NCI-H446 treated with DMSO at 0.1 percent for 48 hours (cell line): Measurements from ENCODE around the gene IRF1.

Experiments
- DNase-seq: peaks from one replicate; lab custom pipeline; 2025; lab: John Stamatoyannopoulos, UW

Gene IRF1

DNA sequence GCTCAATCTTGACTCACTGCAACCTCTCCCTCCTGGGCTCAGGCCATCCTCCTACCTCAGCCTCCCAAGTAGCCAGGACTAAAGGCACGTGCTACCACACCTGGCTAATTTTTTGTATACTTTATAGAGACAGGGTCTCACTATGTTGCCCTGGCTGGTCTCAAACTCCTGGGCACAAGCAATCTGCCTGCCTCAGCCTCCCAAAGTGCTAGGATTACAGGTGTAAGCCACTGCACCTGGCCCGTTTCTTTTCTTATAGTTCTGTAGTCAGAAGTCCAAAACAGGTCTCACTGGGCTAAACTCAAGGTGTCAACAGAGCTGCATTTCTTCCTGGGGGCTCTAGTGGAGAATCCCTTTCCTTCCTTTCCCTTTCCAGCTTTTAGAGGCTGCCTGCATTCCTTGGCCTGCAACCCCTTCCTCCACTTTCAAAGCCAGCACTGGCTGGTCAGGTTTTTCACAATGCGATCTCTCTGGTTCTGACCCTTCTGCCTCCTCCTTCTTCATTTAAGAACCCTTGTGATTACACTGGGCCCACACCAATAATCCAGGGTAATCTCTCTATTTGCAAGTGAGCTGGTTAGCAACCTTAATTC is 16.3 kb downstream of the IRF1 start:
- no peak for DNase-seq

DNA sequence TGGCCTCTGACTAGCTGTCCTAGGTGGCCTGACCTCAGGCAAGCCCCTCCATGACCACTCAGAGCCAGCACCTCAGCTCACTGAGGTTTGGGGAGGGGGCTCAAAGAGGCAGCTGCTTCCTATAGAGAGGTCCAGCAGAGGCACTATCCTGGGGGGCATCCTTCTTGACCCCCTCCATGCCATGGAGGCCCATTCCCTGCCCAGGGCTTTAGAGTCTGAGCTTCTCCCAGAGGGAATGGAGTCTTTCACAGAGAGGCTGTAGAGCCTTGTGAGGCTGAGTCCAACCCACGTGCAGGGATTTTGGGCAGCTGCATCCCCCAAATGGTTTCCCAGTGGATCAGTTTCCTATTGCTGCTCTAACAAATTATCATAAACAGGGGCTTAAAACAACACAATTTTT is 16.9 kb downstream of the IRF1 start:
- no peak for DNase-seq

DNA sequence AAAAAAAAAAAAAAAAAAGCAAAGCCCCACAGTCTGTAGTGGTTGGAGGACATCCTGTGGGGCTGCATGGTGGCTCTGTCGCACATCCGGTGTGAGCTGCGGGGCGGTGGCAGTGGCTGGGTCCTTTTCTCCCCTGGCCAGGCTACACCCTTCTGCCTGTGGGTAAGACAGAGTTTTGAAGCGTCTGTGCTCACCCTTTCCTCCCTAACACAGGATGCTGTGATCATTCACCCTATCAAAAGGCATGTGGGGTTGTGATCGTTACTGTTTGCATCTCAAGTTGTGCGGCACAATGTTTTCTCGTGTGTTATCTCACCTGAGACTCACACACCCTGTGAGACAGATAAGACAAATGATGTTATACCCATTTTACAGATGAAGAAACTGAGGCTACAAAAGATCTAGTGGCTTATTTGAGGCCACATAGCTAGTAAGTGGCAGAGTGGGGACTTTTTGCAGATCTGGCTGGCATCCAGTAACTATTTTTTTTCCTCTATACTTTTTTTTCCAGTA is 17.5 kb downstream of the IRF1 start:
- no peak for DNase-seq

DNA sequence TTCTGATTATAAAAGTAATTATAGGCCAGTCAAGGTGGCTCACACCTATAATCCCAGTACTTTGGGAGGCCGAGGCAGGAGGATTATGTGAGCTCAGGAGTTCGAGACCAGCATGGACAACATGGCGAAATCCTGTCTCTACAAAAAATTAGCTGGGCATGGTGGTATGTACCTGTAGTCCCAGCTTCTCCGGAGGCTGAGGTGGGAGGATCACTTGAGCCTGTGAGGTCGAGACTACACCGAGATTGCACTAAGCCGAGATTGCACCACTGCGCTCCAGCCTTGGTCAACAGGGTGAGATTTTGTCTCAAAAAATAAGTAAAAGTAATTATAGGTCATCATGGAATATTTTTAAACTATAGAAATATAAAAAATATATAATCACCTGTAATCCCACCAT is 18.1 kb downstream of the IRF1 start:
- DNase-seq = no peak

DNA sequence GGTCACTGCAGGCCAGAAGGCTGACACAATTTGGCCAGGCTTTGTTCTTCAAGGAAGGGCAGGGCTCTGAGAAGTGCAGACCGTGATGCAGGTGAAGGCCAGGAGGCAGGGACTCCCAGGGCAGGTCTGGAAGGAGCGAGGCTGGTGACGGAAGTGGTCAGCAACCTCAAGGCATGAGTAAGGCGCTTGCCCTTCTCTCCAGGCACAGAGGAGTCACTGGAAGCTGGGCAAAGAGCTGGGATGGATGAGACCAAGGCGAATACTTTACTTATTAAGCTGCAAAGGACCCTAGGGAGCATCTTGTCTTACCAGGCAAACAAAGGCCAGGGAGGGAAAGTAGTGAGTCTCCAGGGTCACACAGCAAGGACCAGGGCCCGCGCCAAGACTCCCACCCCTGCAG is 18.6 kb downstream of the IRF1 start:
- DNase-seq = no peak

DNA sequence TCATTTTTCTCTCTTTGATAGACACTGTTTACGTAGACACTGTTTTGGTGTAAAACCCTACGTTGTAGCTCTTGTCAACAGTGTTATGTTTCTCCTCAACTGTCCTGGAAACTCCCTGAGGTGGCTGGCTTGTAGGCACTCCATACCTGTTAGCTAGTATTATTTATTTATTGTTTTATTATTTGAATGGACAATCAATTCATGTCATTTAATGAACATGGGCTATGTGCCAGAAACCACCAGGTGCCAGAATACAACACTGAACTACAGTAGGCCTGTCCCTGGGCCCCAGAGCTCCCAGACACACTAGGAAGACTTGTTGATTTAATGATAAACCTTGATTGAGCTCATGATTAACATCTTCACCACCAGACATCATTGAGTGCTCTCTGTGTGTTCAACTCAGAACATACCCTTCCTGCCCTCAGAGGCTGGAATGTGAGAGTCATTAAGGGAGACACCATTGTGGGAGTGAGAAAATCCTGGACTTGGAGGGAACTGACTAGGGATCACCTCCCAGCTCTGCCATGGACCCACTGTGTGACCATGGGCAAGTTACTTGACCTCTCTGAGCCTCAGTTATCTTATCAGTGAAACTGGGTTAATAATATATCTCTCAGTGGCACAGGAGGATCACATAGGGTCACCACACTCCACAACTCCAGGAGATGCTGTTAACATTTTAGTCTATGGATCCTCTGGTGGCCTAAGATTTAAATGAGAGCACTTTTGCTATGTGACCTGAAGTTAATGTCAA is 19.2 kb downstream of the IRF1 start:
- DNase-seq = no peak

DNA sequence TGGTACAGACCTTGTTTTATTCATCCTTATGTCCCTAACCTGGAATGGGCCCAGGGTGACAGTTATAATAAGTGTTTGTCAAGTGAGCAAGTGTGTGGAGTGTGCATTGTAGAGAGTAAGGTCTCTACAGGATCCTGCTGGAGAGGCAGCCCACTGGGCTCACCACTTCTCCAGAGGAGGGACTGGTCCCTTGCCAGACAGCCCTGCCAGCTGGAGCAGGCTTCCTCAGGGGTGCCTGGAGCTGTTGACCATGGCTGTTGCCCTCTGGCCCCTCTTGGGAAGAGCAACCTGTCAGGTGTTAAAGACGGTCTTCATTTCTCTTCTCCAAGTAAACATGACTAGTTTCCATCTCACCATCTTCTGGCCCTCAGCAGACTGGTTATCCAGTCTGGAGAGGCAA is 20.0 kb downstream of the IRF1 start:
- no peak for DNase-seq

DNA sequence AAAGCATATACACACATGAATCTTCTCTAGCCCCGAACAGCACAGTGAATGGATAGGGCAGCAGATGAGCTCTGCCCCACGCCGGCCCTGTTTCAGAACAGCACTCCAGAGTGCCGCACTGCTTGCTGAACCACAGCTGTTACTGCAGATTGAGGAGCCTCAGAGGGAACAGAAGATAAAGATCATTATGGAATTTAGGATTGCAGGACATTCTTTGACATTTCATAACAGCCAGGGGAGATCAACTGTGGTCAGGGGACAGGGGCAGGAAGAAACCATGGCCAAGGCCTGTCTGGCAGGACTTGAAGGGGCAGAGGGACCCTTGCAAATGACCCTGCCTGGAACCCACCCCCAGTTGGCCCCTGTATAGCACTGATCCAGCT is 20.6 kb downstream of the IRF1 start:
- no peak for DNase-seq

DNA sequence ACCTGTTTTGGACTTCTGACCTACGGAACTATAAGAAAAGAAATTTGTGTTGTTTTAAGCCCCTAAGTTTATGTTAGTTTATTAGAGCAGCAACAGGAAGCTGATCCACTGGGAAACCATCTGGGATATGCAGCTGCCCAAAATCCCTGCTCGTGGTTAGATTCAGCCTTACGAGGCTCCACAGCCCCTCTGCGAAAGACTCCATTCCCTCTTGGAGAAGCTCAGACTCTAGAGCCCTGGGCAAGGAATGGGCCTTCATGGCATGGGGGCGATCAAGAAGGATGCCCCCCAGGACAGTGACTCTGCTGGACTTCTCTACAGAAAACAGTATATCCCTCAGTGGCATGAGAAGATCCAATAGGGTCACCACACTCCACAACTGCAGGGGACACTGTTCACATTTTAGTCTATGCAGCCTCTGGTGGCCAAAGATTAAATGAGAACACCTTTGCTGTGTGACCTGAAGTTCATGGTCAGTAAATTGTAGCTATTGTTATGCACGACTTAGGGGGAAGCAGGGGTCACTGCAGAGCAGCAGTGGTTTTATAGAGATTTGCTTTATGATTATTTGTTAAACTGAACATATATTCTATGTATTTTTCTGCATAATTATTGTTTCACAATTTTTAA is 21.1 kb downstream of the IRF1 start:
- DNase-seq = no peak

DNA sequence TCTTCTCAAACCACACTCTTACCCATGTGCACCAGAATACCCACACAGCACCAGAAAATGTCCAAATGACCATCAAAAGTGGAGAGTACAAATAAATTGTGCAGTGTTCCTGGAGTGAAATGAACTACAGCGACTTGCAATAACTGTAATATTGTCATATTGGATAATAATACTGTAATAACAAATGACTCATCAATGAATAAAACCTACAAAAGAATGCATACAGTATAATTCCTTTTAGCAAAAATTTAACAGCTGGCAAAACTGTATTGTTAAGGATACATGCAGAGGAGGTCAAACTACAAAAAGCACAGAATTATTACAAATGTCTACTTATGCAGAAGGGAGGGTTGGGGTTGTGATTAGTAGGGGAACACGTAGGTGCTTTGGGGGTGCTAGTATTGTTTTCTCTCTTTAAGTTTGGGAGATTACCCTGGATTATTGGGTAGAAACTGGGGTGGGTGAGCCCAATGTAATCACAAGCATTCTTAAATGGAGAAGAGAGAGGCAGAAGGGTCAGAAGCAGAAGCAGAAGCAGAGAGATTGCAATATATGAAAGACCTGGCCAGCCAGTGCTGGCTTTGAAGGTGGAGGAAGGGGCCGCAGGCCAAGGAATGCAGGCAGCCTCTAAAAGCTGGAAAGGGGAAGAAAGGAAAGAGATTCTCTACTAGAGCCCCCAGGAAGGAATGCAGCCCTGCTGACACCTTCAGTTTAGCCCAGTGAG is 21.8 kb downstream of the IRF1 start:
- no peak for DNase-seq

DNA sequence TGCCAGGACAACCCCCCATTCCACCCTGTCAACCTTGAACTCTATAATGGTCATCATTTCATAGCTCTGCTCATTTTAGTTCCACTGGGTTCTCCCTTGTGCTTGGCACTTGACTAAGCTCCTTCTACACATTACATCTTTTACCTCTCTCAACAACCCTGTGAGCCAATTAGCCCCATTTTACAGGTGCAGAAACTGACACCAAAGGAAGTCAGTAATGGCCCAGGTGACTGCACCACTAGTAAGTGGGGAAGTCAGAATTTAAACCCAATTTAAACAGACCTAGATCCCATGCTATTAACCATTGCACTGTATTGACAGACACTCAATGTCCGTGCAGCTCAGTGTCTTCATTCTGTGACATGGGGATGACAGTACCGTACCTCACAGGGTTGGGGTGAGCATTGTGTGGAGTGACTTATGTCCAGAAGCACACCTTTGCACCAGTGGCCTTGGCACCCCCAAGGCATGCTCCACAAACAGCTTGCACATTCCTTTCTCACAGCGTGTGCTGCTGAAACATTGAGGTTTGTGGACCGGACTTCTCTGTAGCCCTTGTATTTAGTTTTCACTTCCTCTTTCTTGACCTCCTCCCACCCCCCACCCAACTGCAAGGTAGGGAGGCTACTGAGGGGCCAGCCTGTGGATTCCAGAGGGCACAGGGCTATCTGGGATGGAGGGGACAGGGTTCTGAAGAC is 23.1 kb downstream of the IRF1 start:
- no peak for DNase-seq

DNA sequence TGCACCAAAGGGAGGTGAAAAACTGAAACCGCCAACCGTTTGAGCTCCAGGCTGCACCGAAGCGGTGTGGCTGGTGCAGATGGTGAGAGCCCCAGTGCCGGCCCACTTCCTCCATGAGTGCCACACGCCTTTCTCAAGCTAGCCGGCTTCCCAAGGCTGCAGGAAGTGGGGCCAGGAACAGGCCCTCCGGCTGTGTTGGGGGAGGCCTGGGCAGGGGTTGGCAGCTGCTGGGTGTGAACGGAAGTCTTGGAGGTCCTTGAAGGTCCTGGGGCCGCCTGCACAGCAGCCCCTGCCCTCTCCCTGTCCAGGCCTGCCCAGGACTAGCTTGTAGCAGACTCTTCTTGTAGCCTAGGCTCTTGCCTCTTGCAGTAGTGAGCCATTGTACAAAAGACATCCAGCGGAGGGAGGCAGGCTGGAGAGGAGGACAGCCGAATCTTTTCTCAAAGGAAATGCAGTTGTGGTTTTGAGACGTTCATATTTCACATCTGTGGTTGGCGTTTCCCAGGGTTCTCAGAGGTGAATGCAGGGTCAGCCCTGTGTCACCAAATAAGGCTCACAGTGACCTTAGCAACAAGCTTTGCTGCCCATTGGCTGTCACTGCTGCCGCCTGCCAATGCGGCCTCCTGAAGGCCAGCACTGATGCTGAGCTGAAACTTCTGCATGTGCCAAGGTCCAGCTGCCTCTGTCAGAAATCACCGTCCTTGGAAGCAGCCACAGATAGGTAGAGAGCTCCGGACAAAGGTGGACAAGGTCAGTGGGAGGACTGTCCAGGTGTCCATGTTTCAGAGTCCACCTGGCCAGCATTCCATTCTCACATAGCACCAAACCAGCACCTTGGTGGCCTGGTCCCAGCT is 23.9 kb downstream of the IRF1 start:
- DNase-seq = no peak

DNA sequence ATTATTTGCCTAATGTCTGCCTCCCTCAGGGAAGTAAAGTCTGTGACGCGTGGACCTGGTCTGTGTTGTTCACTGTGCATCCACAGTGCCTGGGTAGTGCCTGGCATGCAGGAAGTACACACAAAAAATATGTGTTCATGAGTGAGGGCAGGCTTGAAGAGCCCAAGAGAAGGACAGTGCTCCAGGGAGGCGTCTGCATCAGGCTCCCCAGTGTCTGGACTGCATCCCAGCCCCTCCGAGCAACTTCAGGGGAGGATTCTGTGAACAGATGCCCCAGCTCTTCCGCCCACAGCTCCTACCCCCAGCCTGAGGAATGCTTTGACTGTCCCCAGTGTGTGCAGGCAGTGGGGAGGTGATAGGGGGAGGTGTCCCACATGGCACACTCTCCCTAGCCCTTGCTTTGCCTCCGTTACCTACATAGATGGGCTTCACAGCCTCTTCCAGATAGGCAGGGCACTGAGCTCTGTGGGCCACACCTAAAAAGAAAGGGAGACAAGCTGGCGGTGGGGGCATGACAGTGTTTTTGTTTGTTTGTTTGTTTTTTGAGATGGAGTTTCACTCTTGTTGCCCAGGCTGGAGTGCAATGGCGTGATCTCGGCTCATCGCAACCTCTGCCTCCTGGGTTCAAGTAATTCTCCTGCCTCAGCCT is 25.4 kb downstream of the IRF1 start:
- DNase-seq = no peak

DNA sequence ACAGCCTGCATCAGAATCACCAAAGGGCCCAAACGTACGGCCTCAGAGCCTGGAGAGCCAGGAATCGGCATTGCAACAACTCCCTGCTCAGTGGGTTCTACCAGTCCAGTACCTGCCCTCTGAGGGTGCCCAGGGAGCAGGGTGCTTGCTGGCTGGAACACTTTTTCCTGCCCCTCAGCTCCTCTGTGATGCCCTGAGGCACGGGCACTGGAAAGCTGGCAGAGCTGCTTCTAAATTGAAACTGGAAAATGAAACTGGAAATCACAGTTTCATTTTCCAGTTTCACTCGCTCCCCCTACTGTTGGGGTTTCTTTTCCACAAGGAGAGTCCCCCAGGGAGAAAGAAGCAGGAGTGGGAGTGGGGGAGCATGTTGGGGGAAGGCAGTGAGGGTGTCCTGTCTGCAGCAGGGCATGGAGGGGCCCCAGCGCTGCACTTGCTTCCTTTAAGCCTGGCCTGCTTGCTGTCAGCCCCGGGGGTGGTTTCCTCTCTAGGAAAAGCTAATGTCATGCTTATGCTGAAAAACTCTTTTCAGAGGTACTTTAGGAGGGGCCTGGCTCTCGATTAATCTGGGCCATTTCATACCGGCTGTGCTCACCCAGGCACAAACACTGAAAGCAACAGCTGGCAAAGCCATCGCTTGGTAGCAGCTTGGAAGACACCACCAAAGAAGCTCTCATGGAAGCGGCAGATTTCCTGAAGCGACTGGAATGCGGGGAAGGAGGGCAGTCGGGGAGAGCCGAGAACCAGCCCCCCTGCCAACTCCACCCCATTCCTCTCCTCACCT is 26.2 kb downstream of the IRF1 start:
- DNase-seq = peak; percentile 63

DNA sequence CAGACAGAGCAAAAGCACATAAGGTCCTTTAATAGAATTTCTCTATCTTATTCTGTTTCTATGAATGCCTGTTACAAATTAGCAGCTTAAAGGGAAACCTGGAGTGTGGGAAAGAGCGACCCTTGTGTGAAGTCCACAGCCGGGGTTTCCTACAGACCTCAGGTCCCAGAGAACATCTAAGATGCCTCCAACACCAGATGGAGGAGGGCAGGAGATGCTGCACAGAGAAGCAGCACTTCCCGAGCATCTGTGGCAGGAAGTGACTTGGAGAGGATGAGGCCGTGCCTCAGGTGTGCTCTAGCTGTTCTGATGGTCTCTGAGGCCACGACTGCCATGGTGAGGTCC is 26.8 kb downstream of the IRF1 start:
- DNase-seq = no peak

DNA sequence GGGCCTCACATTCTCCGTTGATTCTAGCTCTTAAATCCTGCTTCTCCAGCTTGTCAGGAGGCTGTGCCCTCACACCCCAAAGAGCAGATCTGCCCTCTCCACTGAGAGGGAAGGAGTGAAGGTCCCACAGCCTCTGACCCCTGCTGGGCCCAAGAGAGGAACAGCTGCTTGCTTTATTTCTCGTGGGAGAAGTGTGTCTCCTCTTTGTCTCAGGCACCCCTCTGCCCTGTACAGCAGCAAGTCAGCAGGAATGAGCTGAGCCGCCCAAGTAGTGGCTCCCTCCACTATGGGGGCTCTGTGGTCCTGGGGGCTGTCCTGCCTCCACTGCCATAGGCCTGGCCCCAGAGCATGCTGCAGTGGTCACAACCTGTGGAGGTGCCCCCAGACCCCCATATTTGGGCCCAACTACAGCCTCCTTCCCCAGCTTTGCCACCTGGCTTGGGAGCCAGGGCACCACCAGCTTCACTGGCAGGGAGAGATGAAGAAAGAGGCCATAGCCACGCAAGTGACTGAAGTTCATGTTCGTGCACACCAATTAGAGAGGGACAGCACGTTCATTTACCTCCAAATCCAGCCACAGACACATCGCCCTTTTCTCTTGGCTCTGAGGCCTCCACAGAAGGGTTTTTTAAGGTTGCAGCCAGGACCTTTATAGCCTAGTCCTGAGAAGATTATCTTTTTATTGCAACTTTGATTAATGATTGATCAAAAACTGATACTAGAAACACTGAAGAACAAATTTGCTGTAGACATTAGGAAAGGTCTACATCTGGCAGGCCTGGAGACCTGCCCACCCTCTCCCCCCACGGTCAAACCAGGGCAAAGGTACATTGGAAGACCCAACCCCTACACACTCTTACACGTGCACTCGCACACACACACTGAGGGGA is 27.5 kb downstream of the IRF1 start:
- DNase-seq = no peak

DNA sequence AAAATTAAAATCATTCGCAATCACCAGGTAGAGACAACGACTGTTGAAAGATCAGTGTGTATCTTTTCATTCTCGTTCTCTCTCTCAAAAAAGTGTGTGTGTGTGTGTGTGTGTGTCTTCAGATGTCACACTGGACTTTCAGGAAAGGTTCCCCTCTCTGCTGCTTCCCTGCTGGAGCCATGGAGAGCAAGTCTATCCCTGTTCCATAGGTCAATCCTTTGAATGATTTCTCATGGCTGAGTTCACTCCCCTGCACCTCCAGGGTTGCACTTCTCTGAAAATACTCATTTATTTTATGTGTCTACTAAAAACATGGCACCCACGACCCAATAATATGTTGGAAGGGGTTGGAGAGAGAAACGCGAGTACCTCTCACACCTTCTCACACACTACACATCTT is 28.2 kb downstream of the IRF1 start:
- no peak for DNase-seq

DNA sequence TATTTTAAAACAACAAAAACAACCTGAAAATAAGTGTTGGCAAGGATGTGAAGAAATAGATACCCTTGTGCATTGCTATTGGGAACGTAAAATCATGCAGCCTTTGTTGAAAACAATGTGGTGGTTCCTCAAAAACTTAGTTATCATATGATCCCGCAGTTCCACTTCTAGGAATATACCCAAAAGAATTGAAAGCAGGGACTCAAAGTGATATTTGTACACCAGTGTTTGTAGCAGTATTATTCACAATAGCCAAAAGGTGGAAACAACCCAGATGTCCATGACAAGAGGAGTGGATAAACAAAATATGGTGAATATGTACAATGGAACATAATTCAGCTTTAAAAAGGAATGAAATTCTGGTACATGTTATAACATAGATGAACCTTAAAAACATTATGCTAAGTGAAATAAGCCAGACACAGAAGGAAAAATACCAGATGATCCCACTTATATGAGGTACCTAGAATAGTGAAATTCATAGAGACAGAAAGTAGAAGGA is 29.0 kb downstream of the IRF1 start:
- DNase-seq = no peak
